ENCODE data around the gene ALKBH8. TPM values are rescaled to one million over a fixed set of nuclear protein-coding genes. Genes with fewer than 3 reads are reported as not detected.

ALKBH8 gene
- total and polyA plus RNA-seq, 2 of the 8 experiments (the other 6 are each of a cell fraction or from before 2014, with no cell fraction given), result 3.6 to 11.9 TPM

GRCh38 chr11:107467696-107468095 lies 97.8 kb downstream of the ALKBH8 start:
- no peaks in the 10 kb centered on the region for H4K20me1 ChIP-seq (replicated peaks in 1 of 2; ENCODE audit: control insufficient read depth in 1 of 2, insufficient read depth in 2 of 2, low read length in 2 of 2)
- no peak overlapping the region for H4K5ac ChIP-seq (ENCODE audit: insufficient read length, low read depth, low read length)
- H3K9me3 ChIP-seq (ENCODE audit: insufficient read depth in 2 of 2, low read depth in 1 of 2, low read length in 1 of 2), result peaks cover 0 to 2% of the 10 kb centered on the region in 2 experiments; a peak in 1 of 4 replicates
- no peaks in the 10 kb centered on the region for H3K36me3 ChIP-seq (ENCODE audit: control insufficient read depth in 2 of 4, insufficient read depth in 4 of 4, low read length in 3 of 4)
- H3K18ac ChIP-seq (ENCODE audit: extremely low read depth, low read length), result no peak overlapping the region
- no peak for FAIRE-seq
- no peak overlapping the region for H3K27ac ChIP-seq (ENCODE audit: low read depth, low read length)
- H2BK120ac ChIP-seq (replicated peaks; ENCODE audit: low read depth, low read length), result no peak overlapping the region
- no peak overlapping the region for H4K8ac ChIP-seq (ENCODE audit: extremely low read depth, insufficient read depth, low read length)
- WGBS, 2 experiments (ENCODE audit: extremely low coverage in 1 of 2, insufficient coverage in 1 of 2, insufficient read length in 1 of 2, insufficient replicate concordance in 2 of 2, low coverage in 1 of 2, low lambda C conversion rate in 2 of 2, missing lambda C conversion rate in 1 of 2), result 90% methylated on average over 1 of the region's 1 CpG; no CpG with 5 or more reads in 1 of the 2 experiments
- DNase-seq (ENCODE audit: low read depth in 1 of 2, low spot score in 2 of 2), result no peak
- no peak overlapping the region for H3K4me2 ChIP-seq (ENCODE audit: insufficient read depth in 1 of 2, low read depth in 2 of 2, low read length in 2 of 2)
- H3K79me2 ChIP-seq (ENCODE audit: control insufficient read depth in 1 of 2, insufficient read depth in 2 of 2, low read length in 2 of 2), result no peaks in the 10 kb centered on the region
- ChIA-PET CTCF (ENCODE audit: partially characterized antibody) (no interaction called here), POLR2A (ENCODE audit: partially characterized antibody) (no interaction called here)
- H2BK5ac ChIP-seq (ENCODE audit: low read depth, low read length), result no peak overlapping the region
- no peak overlapping the region for H2BK15ac ChIP-seq (ENCODE audit: low read length)
- no peak overlapping the region for H3K4me3 ChIP-seq (ENCODE audit: extremely low read depth in 1 of 4, insufficient read depth in 2 of 4, low read depth in 3 of 4, low read length in 4 of 4)
- no peaks in the 10 kb centered on the region for H3K23me2 ChIP-seq (ENCODE audit: low read depth, low read length)
- H3K4me1 ChIP-seq (replicated peaks in 1 of 4; ENCODE audit: control insufficient read depth in 3 of 4, insufficient read depth in 4 of 4, low read length in 3 of 4), result no peaks in the 10 kb centered on the region
- H3K4ac ChIP-seq (replicated peaks; ENCODE audit: insufficient read length, low read depth, low read length), result no peak overlapping the region
- H2AFZ ChIP-seq (ENCODE audit: low read length), result no peak overlapping the region
- TF ChIP-seq, protein P1, sequence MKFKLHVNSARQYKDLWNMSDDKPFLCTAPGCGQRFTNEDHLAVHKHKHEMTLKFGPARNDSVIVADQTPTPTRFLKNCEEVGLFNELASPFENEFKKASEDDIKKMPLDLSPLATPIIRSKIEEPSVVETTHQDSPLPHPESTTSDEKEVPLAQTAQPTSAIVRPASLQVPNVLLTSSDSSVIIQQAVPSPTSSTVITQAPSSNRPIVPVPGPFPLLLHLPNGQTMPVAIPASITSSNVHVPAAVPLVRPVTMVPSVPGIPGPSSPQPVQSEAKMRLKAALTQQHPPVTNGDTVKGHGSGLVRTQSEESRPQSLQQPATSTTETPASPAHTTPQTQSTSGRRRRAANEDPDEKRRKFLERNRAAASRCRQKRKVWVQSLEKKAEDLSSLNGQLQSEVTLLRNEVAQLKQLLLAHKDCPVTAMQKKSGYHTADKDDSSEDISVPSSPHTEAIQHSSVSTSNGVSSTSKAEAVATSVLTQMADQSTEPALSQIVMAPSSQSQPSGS (IDR thresholded peaks at IDR 0.05; ENCODE audit: low read length), result no peak
- TF ChIP-seq RFX5 (IDR thresholded peaks at IDR 0.05; ENCODE audit: borderline replicate concordance, low read depth, low read length) (no peak), TBP (IDR thresholded peaks at IDR 0.05; ENCODE audit: low read depth, low read length) (no peak), RAD21 (IDR thresholded peaks at IDR 0.05 in 1 of 2, conservative IDR thresholded peaks at IDR 0.05 in 1 of 2; ENCODE audit: low read depth in 2 of 2, low read length in 2 of 2) (no peak), CHD2 (IDR thresholded peaks at IDR 0.05; ENCODE audit: low read length) (no peak), EP300 (IDR thresholded peaks at IDR 0.05; ENCODE audit: borderline replicate concordance in 1 of 2, low read depth in 2 of 2, low read length in 2 of 2) (no peak), JUN (IDR thresholded peaks at IDR 0.05; ENCODE audit: low read depth, low read length) (no peak), BCL11A (IDR thresholded peaks at IDR 0.05; ENCODE audit: low read depth in 2 of 2, low read length in 2 of 2) (no peak)
- no peak overlapping the region for H2BK20ac ChIP-seq (ENCODE audit: low read length)
- no peak overlapping the region for H3K56ac ChIP-seq (replicated peaks; ENCODE audit: insufficient read length, low read depth, low read length)
- no peaks in the 10 kb centered on the region for H3K79me1 ChIP-seq (ENCODE audit: low read depth, low read length)
- no peak overlapping the region for H2BK12ac ChIP-seq (ENCODE audit: low read depth, low read length)
- H3K27me3 ChIP-seq (replicated peaks in 1 of 4; ENCODE audit: control insufficient read depth in 3 of 4, extremely low read depth in 1 of 4, insufficient read depth in 3 of 4, low read length in 3 of 4), result no peaks in the 10 kb centered on the region
- no peak overlapping the region for H3K9ac ChIP-seq (replicated peaks in 1 of 4; ENCODE audit: extremely low read depth in 1 of 4, low read depth in 3 of 4, low read length in 3 of 4)
- no peak overlapping the region for H3K14ac ChIP-seq (ENCODE audit: insufficient read length)
- no peak overlapping the region for H2AK5ac ChIP-seq (ENCODE audit: low read depth, low read length)
- H3K23ac ChIP-seq (ENCODE audit: insufficient read length), result no peak overlapping the region
- H4K91ac ChIP-seq (replicated peaks; ENCODE audit: insufficient read length, low read length), result no peak overlapping the region
